Measurements from ENCODE around the gene DYNC2LI1.

DNA sequence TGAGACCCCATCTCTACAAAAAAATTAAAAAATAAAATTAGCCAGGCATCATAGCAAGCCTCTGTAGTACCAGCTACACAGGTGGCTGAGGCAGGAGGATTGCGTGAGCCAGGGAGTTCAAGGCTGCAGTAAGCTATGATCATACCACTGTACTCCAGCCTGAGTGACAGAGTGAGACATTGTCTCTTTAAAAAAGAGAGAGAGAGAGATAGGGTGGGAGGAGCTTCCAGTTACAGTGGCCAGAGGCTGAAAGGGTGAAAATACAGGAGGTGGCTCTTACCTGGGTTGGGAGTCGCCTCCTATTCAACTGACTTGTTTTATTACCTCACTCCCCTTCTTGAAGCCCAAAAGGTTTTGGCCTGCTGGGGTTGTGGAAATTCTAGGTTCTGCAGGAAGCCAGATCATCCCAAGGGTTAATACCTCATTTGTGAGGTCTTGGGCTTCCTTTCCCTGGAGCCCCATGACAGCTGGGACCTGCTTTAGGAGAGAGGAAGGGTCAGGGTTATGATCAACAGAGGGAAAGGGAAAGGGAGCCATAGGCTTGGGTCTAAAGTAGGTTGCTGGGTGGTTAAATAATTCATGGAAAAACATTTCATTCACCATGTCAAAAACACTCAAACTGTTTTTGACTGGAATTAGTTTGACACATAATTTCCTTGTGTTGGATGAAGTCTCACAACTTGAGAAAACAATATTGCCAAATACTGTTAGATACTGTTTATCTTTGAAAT lies 17.4 kb downstream of the DYNC2LI1 start:
- TF ChIP-seq, protein P1, sequence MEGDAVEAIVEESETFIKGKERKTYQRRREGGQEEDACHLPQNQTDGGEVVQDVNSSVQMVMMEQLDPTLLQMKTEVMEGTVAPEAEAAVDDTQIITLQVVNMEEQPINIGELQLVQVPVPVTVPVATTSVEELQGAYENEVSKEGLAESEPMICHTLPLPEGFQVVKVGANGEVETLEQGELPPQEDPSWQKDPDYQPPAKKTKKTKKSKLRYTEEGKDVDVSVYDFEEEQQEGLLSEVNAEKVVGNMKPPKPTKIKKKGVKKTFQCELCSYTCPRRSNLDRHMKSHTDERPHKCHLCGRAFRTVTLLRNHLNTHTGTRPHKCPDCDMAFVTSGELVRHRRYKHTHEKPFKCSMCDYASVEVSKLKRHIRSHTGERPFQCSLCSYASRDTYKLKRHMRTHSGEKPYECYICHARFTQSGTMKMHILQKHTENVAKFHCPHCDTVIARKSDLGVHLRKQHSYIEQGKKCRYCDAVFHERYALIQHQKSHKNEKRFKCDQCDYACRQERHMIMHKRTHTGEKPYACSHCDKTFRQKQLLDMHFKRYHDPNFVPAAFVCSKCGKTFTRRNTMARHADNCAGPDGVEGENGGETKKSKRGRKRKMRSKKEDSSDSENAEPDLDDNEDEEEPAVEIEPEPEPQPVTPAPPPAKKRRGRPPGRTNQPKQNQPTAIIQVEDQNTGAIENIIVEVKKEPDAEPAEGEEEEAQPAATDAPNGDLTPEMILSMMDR (IDR thresholded peaks at IDR 0.05), result no peak
- no peak for TF ChIP-seq POLR2A (IDR thresholded peaks at IDR 0.05)
